MM.1S (cell line): ENCODE results near the gene ZBTB39.
A peak's percentile ranks its signal among the peaks of the same experiment; 100 is the strongest.

Experiments
- DNase-seq: peaks from one replicate; pipeline ENCODE4 v3.0.0-alpha.2; 2015
- H2AFZ ChIP-seq: fragments of 300-600 bp; sonication (generic); 2 replicates; pipeline ENCODE4 v1.6.0; 2016; ENCODE audit warnings: antibody characterized with exemption, low read length
- H3F3A ChIP-seq: fragments of 300-600 bp; sonication (generic); 2 replicates; pipeline ENCODE4 v1.6.1; 2016; ENCODE audit warnings: mild to moderate bottlenecking, antibody characterized with exemption, low read length, moderate library complexity, mixed read lengths; ENCODE audit not compliant: insufficient read depth
- H3K27ac ChIP-seq: fragments of 300-600 bp; sonication (generic); 2 replicates; pipeline ENCODE4 v1.5.1; 2016; ENCODE audit warnings: mild to moderate bottlenecking, low read length
- H3K27me3 ChIP-seq: fragments of 300-600 bp; sonication (generic); replicated peaks from 2 replicates; pipeline ENCODE4 v1.6.0; 2016; ENCODE audit warnings: low read length; ENCODE audit not compliant: insufficient read depth
- H3K36me3 ChIP-seq: fragments of 300-600 bp; sonication (generic); replicated peaks from 2 replicates; pipeline ENCODE4 v1.6.1; 2016; ENCODE audit warnings: mild to moderate bottlenecking, low read length, mixed read lengths; ENCODE audit not compliant: insufficient read depth
- H3K4me1 ChIP-seq: fragments of 300-600 bp; sonication (generic); 2 replicates; pipeline ENCODE4 v1.6.1; 2016; ENCODE audit warnings: low read length, mixed read lengths
- H3K4me2 ChIP-seq: fragments of 300-600 bp; sonication (generic); 2 replicates; pipeline ENCODE4 v1.6.0; 2016; ENCODE audit warnings: low read depth, low read length
- H3K4me3 ChIP-seq: fragments of 300-600 bp; sonication (generic); 2 replicates; pipeline ENCODE4 v1.5.1; 2016; ENCODE audit warnings: low read length, mixed read lengths
- H3K79me2 ChIP-seq: fragments of 300-600 bp; sonication (generic); 2 replicates; pipeline ENCODE4 v1.6.1; 2016; ENCODE audit warnings: mixed run types, low read length, mixed read lengths
- H3K9ac ChIP-seq: fragments of 300-600 bp; sonication (generic); 2 replicates; pipeline ENCODE4 v1.6.1; 2016; ENCODE audit warnings: low read length, mixed read lengths
- H3K9me2 ChIP-seq: fragments of 300-600 bp; sonication (generic); replicated peaks from 2 replicates; pipeline ENCODE4 v1.6.1; 2016; ENCODE audit warnings: mild to moderate bottlenecking, low read length, mixed read lengths; ENCODE audit not compliant: insufficient read depth
- H3K9me3 ChIP-seq: fragments of 300-600 bp; sonication (generic); replicated peaks from 2 replicates; pipeline ENCODE4 v1.6.1; 2016; ENCODE audit warnings: mild to moderate bottlenecking, low read length, mixed read lengths; ENCODE audit not compliant: insufficient read depth
- H4K20me1 ChIP-seq: fragments of 300-600 bp; sonication (generic); 2 replicates; pipeline ENCODE4 v1.6.1; 2016; ENCODE audit warnings: mild to moderate bottlenecking, low read length, moderate library complexity, mixed read lengths; ENCODE audit not compliant: insufficient read depth
- CTCF ChIP-seq: fragments of 300-600 bp; sonication (generic); IDR thresholded peaks from 2 replicates; pipeline ENCODE4 v1.5.1; 2016; ENCODE audit warnings: antibody characterized with exemption, low read length, mixed read lengths
- EZH2 ChIP-seq: fragments of 300-600 bp; sonication (generic); optimal IDR thresholded peaks from 2 replicates; pipeline ENCODE3; 2017; ENCODE audit warnings: low read depth, mild to moderate bottlenecking, antibody characterized with exemption, low read length, mixed read lengths
- EZH2phosphoT487 ChIP-seq: fragments of 300-600 bp; sonication (generic); IDR thresholded peaks from 2 replicates; pipeline ENCODE4 v1.6.1; 2018; ENCODE audit warnings: antibody characterized with exemption, low read length

Gene ZBTB39

GRCh38 chr12:57000393-57000792 lies 6.0 kb downstream of the ZBTB39 start:
- TF ChIP-seq EZH2phosphoT487 (no peak), EZH2 (no peak), CTCF (no peak)

GRCh38 chr12:56999456-56999855 lies 6.9 kb downstream of the ZBTB39 start:
- H3K4me2 ChIP-seq = peak overlapping the region; percentile 31; the same call in 1 of the 2 replicates
- no peaks in the 10 kb centered on the region for H4K20me1 ChIP-seq
- peaks cover 15% of the 10 kb centered on the region for H3K4me1 ChIP-seq
- H3K9me3 ChIP-seq = no peaks in the 10 kb centered on the region
- H3K79me2 ChIP-seq = peaks cover 53% of the 10 kb centered on the region
- no peak for TF ChIP-seq EZH2
- no peak for TF ChIP-seq CTCF
- no peak for TF ChIP-seq EZH2phosphoT487
- no peaks in the 10 kb centered on the region for H3K9me2 ChIP-seq
- no peak overlapping the region for H2AFZ ChIP-seq
- no peak for DNase-seq
- H3K27ac ChIP-seq = peak overlapping the region; percentile 56; the same call in 1 of the 2 replicates
- peaks cover 5% of the 10 kb centered on the region; the same call in 1 of the 2 replicates for H3K36me3 ChIP-seq
- peaks cover 3% of the 10 kb centered on the region; the same call in 1 of the 2 replicates for H3F3A ChIP-seq
- no peaks in the 10 kb centered on the region for H3K27me3 ChIP-seq
- peak overlapping the region; percentile 1; the same call in 1 of the 2 replicates for H3K9ac ChIP-seq
- H3K4me3 ChIP-seq = no peak overlapping the region

More at GRCh38 chr12:57000393-57000792, 6.0 kb downstream of the ZBTB39 start:
- Histone ChIP-seq H3K9me3 (no peaks in the 10 kb centered on the region), H3K36me3 (peaks cover 5% of the 10 kb centered on the region; the same call in 1 of the 2 replicates), H4K20me1 (no peaks in the 10 kb centered on the region), H3K27me3 (no peaks in the 10 kb centered on the region), H3K27ac (no peak overlapping the region), H3K4me3 (no peak overlapping the region), H2AFZ (no peak overlapping the region), H3K9ac (no peak overlapping the region), H3K4me1 (peaks cover 22% of the 10 kb centered on the region), H3K79me2 (peaks cover 63% of the 10 kb centered on the region), H3F3A (peaks cover 3% of the 10 kb centered on the region; the same call in 1 of the 2 replicates), H3K4me2 (no peak overlapping the region), H3K9me2 (no peaks in the 10 kb centered on the region)
- no peak for DNase-seq

GRCh38 chr12:56998981-56999380 lies 7.4 kb downstream of the ZBTB39 start:
- DNase-seq = peak; percentile 84
- H3K9me3 ChIP-seq = no peaks in the 10 kb centered on the region
- H3K9ac ChIP-seq = peak overlapping the region; percentile 1; the same call in 1 of the 2 replicates
- peak overlapping the region; percentile 31 for H3K4me2 ChIP-seq
- H4K20me1 ChIP-seq = no peaks in the 10 kb centered on the region
- peaks cover 3% of the 10 kb centered on the region; the same call in 1 of the 2 replicates for H3F3A ChIP-seq
- TF ChIP-seq EZH2 = no peak
- TF ChIP-seq EZH2phosphoT487 = no peak
- TF ChIP-seq CTCF = no peak
- H3K27ac ChIP-seq = peak overlapping the region; percentile 56; the same call in 1 of the 2 replicates
- peaks cover 15% of the 10 kb centered on the region for H3K4me1 ChIP-seq
- H3K27me3 ChIP-seq = no peaks in the 10 kb centered on the region
- no peak overlapping the region for H3K4me3 ChIP-seq
- no peak overlapping the region for H2AFZ ChIP-seq
- H3K9me2 ChIP-seq = no peaks in the 10 kb centered on the region
- peaks cover 2% of the 10 kb centered on the region; the same call in 1 of the 2 replicates for H3K36me3 ChIP-seq
- peaks cover 48% of the 10 kb centered on the region for H3K79me2 ChIP-seq
